Panc1 (cell line): ENCODE results near the gene DCAF4.

Source experiments
- CTCF ChIP-seq: fragments of 450-650 bp; IDR thresholded peaks from 2 replicates; pipeline ENCODE4 v1.5.1; 2017; ENCODE audit warnings: mild to moderate bottlenecking
- TF ChIP-seq, protein P1 (sequence below), 2 experiments: IDR thresholded peaks; 2 replicates each; pipeline ENCODE4 v1.6.1; 2011 to 2012; ENCODE audit warnings: low read depth in 2 of 2, control low read depth in 1 of 2, low read length in 1 of 2, mild to moderate bottlenecking in 1 of 2, moderate library complexity in 1 of 2; ENCODE audit not compliant: insufficient read depth in 1 of 2

DNA sequence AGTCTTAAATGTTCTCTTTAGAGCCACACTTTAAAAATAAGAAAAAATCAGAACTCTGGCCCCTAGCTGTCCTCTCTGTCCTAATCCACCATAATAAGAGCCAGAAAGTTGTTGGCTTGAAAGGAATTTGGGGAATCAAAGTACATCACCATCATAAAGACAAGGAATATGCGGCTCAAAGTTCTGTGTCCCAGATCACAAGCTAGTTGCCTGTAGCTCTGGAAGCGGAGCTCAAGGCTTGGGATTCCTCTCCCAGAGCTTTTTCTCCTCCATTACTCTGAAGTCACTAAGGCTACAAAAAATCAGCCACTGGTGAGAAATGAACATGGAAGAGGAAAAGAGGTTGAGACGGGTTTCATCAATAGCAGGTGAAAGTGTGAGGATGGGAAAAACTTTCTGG, 38.8 kb upstream of the DCAF4 start:
- TF ChIP-seq, protein P1, sequence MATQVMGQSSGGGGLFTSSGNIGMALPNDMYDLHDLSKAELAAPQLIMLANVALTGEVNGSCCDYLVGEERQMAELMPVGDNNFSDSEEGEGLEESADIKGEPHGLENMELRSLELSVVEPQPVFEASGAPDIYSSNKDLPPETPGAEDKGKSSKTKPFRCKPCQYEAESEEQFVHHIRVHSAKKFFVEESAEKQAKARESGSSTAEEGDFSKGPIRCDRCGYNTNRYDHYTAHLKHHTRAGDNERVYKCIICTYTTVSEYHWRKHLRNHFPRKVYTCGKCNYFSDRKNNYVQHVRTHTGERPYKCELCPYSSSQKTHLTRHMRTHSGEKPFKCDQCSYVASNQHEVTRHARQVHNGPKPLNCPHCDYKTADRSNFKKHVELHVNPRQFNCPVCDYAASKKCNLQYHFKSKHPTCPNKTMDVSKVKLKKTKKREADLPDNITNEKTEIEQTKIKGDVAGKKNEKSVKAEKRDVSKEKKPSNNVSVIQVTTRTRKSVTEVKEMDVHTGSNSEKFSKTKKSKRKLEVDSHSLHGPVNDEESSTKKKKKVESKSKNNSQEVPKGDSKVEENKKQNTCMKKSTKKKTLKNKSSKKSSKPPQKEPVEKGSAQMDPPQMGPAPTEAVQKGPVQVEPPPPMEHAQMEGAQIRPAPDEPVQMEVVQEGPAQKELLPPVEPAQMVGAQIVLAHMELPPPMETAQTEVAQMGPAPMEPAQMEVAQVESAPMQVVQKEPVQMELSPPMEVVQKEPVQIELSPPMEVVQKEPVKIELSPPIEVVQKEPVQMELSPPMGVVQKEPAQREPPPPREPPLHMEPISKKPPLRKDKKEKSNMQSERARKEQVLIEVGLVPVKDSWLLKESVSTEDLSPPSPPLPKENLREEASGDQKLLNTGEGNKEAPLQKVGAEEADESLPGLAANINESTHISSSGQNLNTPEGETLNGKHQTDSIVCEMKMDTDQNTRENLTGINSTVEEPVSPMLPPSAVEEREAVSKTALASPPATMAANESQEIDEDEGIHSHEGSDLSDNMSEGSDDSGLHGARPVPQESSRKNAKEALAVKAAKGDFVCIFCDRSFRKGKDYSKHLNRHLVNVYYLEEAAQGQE (IDR thresholded peaks at IDR 0.05; ENCODE audit: insufficient read depth in 1 of 2, low read depth in 2 of 2, low read length in 1 of 2) = no peak
- TF ChIP-seq CTCF = no peak
